GM13977 (cell line): Measurements from ENCODE around the gene GRIK4.
A peak's percentile ranks its signal among the peaks of the same experiment; 100 is the strongest.

Experiments
- DNase-seq: peaks from one replicate; pipeline ENCODE4 v3.0.0; 2012; ENCODE audit warnings: low spot score
- CTCF ChIP-seq: IDR thresholded peaks from 2 replicates; pipeline ENCODE4 v1.5.1; 2012; ENCODE audit warnings: mild to moderate bottlenecking, control low read depth; ENCODE audit not compliant: insufficient read depth; ENCODE audit errors: extremely low read depth, missing control alignments
- in situ Hi-C: fragments of 300-500 bp; cut with MboI; formaldehyde crosslinking; loops from one replicate; pipeline ENCODE4 v1.12.0; 2022; ENCODE audit warnings: low sequenced_read_pairs, low pct_unique_long_range_greater_than_20kb, mixed read lengths, inconsistent platforms; ENCODE audit not compliant: unreplicated experiment

GRIK4 gene

GRCh38 chr11:120882175-120882574, 370.6 kb downstream of the GRIK4 start:
- in situ Hi-C loops = no loop called here
- no peak for DNase-seq

GRCh38 chr11:120883404-120884080, 372.0 kb downstream of the GRIK4 start:
- in situ Hi-C loops = no loop called here
- DNase-seq = no peak
- no peak for TF ChIP-seq CTCF

More at GRCh38 chr11:120882175-120882574, 370.6 kb downstream of the GRIK4 start:
- TF ChIP-seq CTCF = no peak

- in situ Hi-C loops = no loop called here
- no peak for TF ChIP-seq CTCF
- DNase-seq = no peak
These were observed 372.8 kb downstream of the GRIK4 start for GRCh38 chr11:120884154-120885020.

GRCh38 chr11:120890609-120891320, 379.2 kb downstream of the GRIK4 start:
- no peak for DNase-seq
- no peak for TF ChIP-seq CTCF
- in situ Hi-C loops = no loop called here

- in situ Hi-C loops = no loop called here
- TF ChIP-seq CTCF = no peak
- DNase-seq = peak; percentile 43
These were observed 382.1 kb downstream of the GRIK4 start for GRCh38 chr11:120893440-120894201.
